GM23338 (cell line): ENCODE results near the gene ECE2.

ENCODE experiments used
- CTCF ChIP-seq, 2 experiments: fragments of 200-600 bp in 1 of 2; sonication (generic) in 1 of 2; conservative IDR thresholded peaks; 2 replicates each; pipeline versions ENCODE4 v1.5.1 to v1.6.1; 2016 to 2017; ENCODE audit warnings: antibody characterized with exemption in 2 of 2, low read depth in 2 of 2, mild to moderate bottlenecking in 2 of 2, moderate library complexity in 1 of 2
- EZH2 ChIP-seq: fragments of 200-600 bp; sonication (generic); IDR thresholded peaks from one replicate; pipeline ENCODE4 v1.8.0; 2017; ENCODE audit warnings: antibody characterized with exemption, mild to moderate bottlenecking, low read depth; ENCODE audit not compliant: unreplicated experiment
- EZH2phosphoT487 ChIP-seq: fragments of 200-600 bp; sonication (generic); IDR thresholded peaks from one replicate; pipeline ENCODE4 v1.8.1; 2018; ENCODE audit warnings: antibody characterized with exemption; ENCODE audit not compliant: unreplicated experiment
- POLR2AphosphoS5 ChIP-seq: IDR thresholded peaks from 2 replicates; pipeline ENCODE4 v1.6.1; 2016; ENCODE audit warnings: antibody characterized with exemption, low read depth
- REST ChIP-seq: IDR thresholded peaks from one replicate; pipeline ENCODE4 v1.6.1; 2018; ENCODE audit warnings: antibody characterized with exemption; ENCODE audit not compliant: unreplicated experiment

- TF ChIP-seq CTCF (conservative IDR thresholded peaks at IDR 0.05; ENCODE audit: low read depth in 2 of 2) (no peak), POLR2AphosphoS5 (no peak), EZH2 (no peak), REST (no peak), EZH2phosphoT487 (no peak)
These were observed 66.1 kb downstream of the ECE2 start for GRCh38 chr3:184341925-184342324.
